ENCODE results near the gene RPH3AL.
"Not testable (repeated sequence)": the region's sequence is repeated elsewhere in the genome, so short reads cannot be mapped to it uniquely, and the experiment has no call there.

RPH3AL gene

DNA sequence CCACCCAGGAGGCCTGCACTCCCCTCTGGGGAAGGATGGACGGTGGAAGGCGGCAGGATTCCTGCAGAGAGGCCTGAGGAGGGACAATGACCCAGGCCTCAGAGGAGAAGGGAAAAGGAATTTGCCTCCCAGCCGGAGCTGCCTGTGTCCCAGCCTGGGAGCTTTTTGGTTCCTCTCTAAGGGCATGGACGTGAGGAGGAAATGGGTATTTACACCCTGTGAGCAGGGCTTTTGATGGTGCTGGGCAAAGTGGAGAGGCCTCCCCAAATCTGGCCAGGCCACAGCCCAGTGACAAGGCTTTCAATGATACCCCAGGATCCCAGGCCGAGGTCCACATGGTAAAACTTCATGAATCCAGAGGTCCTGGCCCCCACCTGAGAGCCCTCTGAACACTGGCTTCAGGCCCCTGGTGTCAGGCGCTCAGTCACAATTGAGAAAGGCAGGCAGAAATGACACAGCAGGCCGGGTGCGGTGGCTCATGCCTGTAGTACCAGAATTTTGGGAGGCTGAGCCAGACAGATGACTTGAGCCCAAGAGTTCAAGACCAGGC is 115.1 kb downstream of the RPH3AL start:
- DNase-seq (ENCODE audit: low read depth) = no peak

DNA sequence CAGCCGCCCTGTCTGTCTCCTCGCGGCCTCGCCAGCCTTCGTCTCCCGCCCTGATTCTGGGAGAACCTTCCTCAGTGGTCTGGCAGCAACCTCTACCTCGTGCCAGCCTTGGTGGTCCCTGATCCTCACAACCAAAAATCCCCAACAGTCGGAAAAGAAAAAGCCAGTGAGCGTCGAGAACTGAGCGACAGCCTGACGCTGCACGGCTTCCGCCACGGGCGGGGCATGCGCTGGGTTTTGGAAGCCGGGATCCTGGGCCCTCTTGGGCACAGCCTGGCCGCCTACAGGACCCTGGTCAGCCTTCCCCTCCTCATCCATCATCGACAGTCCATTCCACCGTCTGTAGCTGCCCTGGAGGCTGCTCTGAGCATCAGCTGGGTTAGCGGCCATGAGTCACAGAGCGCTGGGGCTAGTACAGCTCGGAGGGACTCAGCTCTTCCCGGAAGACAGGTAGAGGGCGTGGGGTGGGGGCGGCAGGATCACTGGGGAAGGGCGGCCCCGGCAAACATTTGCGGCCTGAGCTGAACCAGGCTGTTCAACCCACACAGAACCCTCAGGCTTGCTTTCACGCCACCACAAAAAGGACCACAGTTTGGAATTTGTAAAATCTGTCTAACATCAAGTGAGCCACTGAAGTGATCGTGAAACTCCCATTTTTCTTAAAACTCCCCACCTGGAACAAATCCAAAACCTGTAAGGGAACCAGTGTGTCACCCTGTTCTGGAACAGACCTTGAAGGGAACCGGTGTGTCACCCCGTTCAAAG is 115.8 kb downstream of the RPH3AL start:
- no peak for DNase-seq (ENCODE audit: low read depth)

DNA sequence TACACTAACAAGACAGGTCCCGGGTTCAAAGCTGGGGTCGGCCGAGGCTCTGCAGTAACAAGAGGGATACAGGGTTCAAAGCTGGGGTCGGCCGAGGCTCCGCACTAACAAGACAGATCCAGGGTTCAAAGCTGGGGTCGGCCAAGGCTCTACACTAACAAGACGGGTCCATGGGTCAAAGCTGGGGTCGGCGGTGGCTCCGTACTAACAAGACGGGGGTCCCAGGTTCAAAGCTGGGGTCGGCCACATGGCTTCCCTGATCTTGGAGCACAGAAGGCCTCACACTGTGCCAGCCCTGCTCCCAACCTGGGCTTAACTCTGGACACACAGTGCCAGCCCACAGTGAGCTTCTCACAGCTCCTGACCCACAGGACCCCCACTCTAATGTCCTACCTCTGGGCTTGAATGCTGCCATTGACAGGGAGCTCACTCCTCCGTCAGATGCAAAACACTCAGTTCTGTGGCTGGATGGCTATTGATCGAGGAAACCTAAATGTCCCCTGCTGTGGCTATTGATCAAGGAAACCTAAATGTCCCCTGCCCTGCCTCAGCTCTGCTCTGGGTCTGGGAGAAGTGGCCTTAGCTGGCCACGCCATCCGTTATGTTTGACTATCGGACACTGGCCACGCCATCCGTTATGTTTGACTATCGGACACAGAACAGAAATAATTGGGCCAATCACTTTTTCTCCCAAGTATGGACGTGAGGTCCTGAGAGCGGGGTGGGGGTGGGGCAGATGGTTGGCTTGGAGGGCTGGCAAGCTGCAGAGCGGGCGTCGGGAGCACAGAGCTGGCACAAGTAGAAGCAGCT is 116.6 kb downstream of the RPH3AL start:
- no peak for DNase-seq (ENCODE audit: low read depth)

DNA sequence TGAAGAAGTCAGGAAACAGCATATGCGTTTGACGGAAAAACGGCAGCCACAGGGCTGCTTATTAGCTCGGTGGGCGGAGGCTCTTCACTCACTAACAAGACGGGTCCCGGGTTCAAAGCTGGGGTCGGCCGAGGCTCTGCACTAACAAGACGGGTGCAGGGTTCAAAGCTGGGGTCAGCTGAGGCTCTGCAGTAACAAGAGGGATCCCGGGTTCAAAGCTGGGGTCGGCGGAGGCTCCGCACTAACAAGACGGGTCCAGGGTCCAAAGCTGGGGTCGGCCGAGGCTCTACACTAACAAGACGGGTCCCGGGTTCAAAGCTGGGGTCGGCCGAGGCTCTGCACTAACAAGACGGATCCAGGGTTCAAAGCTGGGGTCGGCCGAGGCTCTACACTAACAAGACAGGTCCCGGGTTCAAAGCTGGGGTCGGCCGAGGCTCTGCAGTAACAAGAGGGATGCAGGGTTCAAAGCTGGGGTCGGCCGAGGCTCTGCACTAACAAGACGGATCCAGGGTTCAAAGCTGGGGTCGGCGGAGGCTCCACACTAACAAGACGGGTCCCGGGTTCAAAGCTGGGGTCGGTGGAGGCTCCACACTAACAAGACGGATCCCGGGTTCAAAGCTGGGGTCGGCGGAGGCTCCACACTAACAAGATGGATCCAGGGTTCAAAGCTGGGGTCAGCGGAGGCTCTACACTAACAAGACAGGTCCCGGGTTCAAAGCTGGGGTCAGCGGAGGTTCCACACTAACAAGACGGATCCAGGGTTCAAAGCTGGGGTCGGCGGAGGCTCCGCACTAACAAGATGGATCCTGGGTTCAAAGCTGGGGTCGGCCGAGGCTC is 117.4 kb downstream of the RPH3AL start:
- DNase-seq (ENCODE audit: low read depth) = not testable (repeated sequence)

DNA sequence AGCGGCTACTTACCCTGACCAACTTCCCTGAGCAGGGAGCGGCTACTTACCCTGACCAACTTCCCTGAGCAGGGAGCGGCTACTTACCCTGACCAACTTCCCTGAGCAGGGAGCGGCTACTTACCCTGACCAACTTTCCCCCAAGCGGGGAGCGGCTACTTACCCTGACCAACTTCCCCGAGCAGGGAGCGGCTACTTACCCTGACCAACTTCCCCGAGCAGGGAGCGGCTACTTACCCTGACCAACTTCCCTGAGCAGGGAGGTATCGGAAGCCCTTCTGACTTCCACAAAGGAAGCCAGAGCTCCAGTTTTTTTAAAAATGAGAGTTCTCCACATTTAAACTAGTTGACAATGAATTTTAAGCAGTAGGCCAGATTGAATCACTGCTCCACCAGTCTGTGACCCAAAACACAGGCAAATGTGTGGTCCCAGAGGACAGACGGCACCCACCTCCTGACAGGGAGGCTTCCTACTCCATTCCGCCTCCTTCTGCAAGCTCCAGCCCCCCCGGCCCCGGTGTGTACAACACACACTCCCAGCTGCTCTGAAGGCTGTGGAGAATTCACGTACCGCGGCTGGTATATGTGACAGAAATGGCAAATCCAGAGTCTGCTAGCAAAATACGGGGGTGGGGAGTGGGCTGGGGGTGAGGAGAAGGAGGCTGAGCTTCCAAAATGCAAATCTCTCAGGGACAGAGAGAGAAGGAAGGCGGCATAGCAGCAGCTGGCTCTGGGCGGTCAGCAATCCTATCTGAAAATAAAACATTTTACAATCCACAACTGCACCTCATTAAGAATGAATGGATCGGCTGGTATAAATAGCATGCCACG is 118.2 kb downstream of the RPH3AL start:
- DNase-seq (ENCODE audit: low read depth) = not testable (repeated sequence)

DNA sequence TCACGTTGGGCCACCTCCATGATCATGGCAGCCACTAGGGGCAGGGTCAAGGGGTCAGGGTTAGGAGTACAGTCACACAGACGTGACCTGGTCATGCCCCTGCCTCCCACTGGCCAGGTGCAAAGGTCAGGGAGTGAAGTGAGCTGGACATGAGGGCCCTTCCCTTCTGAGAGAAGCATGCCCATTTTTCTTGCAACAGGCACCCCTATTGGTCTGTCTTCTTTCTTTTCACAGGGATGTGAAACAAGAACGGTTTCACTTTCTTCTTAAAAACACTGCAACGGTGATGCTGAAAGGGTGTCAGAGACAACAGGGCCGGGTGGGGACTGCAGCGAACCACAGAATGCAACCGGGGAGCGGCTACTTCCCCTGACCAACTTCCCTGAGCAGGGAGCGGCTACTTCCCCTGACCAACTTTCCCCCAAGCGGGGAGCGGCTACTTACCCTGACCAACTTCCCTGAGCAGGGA is 119.1 kb downstream of the RPH3AL start:
- DNase-seq (ENCODE audit: low read depth) = no peak

DNA sequence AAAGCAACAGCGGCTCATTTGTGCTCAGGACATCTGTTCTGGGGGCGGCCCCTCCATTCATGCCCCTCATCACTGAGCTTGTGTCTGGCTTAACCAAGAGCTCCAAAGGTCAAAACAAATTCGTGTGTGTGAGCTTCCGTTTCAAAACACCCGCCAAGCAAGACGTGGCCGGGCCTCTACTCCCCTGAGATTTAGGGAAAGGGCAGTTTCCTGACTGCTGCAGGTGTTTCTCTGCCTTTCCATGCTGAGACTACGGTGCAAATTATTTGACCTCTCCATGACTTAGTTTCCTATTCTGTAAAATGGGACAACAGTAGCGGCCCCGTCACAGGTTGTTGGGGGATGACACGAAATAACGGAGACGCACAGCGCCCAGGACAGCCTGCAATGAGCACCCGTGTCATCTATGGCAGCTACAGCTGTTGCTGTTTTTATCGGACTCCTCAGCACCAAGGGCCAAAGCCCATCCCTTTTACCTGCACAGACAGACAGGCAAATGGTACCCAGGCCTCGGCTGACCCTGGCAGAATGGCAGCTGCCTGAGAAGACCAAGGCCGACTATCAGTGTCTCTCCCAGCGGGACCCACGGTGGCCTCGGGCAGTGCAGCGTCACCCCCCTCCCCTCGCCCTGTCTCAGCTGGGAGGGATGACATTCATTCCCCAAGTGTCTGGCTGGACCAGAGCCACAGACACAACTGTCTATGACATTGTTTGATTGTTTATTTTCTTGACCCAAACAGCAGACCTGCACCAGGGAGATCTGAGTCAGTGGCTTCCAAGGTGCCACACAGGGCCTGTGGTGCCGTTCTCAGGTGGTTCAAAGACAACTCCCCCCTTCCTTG is 120.4 kb downstream of the RPH3AL start:
- DNase-seq (ENCODE audit: low read depth) = no peak

DNA sequence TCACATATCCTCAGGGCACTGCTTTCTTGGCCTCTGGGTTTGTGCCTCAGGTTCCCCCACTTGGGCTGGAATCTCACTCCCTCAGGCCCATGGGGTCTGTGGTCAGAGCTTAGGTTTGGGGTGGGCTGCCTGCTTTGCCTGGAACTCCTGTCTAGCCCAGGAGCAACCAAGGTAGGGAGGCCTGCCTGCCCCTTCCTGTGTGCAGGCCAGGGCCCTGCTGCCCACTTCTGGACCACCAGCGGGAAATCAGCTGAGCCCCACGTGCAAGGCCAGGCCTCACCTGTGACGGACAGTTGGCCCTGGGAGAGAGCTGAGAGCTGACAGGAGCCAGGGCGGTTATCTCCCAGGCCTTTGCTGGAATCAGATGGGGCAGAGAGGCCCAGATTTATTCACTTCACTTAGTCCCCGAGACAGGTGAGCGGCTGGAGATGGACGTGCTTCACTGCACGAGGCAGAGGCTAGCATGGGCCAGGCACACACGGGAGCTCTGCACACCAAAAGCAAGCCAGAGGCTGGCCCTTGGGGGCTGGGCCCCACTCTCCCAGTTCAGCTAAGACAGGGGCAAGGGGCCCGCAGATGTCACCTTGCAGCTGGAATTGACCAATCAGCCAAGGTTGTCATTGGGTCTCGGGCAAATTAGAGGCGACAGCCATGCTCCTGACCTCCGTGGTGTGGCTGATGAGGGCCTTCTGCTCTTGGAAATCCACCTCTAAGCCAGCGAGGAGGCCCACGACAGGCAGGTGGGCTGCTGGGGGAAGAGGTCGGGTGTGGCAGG is 121.2 kb downstream of the RPH3AL start:
- no peak for DNase-seq (ENCODE audit: low read depth)

DNA sequence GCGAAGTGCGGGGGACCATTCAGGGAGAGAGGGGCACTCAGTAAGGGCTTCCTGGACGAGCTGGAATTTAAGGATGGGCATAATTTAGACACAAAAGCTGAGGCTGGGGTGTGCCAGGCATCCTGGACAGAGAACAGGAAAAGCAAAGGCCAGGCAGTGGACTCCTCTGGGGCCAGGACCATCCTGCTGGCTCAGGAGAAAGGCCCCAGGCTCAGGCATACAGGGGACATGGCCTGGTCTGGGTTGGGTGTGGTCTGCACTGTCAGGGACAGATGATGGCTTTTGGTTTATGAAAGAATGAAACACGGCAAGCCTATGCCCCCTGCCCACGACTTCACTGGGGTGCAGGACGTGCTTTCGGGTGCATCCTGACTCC is 122.2 kb downstream of the RPH3AL start:
- DNase-seq (ENCODE audit: low read depth) = no peak

DNA sequence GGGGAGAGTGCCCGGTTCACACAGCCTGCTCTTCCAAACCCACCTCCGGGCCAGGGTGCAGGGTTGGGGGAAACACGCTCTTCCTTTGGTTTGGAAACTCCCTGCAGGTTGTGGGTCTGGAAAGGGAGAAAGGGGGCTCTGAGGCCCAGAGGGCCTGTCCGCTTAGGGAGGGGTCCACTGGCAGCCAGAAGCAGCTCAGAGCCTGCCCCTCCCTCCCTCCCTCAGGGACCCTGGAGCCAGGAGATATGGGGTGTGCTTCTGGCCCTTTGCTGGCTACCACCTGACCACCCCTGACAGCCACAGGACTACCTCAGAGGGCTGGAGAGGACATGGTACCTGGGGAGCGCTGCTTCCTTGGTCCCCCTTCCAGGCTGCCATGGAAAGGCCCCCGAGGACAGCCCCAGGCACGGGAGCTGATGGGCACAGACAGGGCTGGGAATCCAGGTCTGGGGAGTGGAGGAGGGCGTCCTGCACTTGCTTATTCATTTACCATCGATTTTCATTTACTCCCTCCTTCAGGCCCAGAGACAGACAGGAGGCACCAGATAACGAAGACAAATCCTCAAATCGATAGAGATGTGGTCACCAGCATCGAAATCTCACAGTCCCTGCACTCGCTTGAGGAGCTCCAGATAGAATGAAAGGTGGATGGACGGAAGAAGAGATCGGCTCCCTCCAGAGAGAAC is 122.8 kb downstream of the RPH3AL start:
- no peak for DNase-seq (ENCODE audit: low read depth)

DNA sequence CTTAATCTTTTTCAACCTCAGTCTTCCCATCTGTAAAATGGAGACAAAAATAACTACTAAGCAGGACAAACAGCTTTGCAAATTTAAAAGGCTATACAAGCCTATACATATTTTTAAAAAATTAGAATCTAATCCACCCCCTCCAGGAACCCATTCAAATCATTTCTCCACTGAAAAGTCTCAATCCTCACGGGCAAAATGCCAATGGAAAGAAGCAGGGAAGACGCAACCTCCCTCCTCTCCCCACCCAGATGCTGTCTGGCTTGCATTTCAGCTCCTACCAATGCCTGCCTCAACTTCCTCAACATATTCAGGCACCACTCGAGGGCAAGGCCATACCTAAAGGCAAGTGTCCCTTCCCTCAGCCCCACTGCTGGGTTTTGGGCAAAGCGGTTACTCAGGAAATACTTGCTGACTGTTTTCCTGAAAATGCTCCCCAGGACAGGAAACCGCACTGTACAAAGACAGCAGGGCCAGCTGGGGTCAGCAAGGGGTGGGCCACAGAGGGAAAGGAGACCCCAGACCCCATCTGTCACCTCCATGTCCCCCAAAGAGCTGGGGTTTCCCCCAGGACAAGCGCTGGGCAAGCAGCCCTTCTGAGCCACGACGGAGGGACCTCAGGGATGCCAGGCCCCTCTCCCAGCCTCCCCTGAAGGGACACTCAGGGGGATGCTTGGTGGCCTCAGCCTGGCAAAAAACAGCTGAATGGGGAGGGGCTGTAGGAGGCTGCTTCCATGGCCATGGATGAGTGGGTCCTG is 123.5 kb downstream of the RPH3AL start:
- no peak for DNase-seq (ENCODE audit: low read depth)

DNA sequence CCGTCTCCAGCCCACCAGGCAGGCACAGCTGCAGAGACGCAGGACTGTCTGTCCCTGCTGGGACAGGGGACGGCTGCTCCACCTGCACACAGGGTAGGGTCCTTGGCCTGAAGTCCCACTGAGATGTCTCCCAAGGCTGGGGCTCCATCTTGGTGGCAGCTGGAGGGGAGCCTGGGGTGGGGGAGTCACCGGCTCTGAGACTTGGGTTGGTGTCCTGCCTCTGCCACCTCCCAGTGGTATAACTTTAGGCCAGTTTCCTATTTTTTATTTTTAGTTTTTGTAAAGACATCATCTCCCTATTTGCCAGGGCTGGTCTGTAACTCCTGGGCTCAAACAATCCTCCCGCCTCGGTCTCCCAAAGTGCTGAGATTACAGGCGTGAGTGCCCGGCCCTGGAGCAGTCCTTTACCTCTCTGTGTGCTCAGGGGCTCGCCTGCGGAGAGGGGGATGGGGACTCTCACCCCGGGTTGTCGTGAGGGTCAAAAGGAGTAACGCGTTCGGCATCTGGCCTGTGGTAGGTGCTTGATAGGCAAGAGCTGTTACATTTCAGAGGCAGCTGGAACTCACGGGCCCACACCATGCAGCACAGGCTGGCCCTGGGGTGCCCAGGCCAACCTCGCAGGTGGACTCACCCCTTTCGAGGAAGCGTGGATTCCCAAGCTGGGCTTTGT is 124.5 kb downstream of the RPH3AL start:
- no peak for DNase-seq (ENCODE audit: low read depth)

DNA sequence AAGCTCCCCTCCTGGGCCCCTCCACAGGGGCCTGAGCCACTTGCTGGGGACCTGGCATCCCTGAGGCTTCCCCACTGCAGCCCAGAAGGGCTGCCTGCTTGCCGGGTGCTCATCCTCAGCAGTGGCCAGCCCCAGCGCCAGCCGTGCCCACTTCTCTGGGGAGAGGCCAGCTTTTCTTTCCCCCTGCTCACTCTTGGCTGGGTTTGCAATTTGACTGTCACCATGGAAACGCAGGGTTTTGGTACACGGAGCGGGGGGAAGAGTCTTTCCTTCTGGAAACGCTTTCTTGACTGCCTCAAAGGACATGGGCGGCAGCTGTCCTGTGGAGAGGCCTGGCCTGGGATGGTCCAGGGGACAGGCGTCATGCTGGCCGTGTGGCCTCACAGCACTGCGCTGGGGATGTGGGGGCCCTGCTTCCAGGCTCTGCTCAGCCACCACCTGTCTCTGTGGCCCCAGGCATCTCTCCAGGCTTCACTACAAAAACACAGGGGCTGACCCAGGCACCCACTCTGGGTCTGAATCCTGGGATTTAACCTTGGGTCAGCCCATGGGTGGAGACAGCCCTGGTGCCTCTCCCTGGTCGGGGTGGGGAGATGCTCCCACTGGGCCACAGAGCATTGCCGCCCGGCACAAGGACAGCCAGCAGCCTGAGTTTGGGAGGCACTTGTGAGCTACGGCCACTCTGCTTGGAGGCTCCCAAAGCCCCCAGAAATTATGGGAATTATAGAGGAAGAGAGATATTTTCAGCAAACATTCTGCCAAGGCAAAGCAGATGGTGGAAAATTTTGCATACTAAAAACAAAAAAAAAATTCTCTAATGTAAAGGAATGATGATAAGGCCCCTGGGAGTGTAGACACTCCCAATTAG is 125.3 kb downstream of the RPH3AL start:
- no peak for DNase-seq (ENCODE audit: low read depth)

DNA sequence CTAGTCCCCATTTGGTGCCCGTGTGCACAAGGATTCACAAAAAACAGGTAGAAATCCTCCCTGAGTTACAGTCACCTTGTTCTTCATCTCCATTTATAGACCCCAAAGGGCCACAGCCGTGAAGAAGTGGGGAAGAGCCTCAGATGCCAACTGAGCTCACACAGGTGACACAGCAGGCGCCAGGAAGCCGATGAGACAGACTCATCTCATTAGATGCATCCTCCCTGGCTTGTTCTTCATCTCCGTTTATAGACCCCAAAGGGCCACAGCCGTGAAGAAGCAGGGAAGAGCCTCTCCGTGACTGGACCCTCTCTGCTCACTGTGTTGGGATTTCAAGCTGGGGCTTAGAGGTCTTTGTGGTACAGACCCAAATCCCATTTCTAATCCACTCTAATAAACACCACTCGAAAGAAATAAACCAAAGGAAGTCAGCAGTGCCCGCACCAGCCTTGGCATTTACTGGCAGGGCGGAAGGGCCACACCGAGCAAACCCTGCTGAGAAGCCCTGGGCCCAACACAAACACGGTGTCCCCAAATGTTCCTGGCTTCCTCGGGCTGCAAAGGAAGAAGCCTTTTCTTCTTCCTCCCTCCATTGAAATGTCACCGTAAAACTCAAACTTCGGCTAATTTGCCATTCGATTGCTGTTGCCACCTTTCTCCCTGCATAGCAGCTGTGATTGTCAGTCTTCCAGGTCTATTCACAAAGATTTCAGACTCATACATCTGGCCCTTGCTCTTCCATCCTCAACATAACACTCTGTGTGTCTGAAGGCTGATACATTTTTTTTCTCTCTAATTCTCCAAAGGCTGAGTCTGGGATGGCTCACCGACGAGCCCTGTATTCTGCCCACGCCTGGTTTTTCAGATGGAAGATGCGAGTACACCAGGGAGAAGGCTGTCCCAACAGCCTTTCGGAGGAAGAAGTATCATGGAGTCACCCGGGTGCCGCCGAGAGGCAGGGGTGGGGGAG is 126.2 kb downstream of the RPH3AL start:
- DNase-seq (ENCODE audit: low read depth) = no peak

DNA sequence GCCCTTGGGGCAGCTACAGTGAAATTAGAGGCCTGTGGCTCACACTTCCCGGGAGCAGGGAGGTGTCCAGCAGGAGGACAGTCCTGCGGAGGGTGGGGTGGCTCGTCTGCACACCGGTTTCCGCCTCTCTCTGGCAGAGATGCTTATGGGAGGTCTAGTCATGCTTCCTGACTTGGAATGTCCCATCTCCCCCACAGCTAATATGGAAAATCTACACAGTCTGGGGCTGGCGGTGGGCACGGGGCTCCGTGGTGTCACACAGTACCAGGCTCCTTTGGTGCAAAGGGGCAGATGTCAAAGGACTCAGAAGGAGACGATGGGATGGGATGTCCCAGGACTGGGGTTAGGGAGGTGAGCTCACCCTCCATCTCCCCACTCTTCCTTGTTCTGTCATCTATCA is 127.1 kb downstream of the RPH3AL start:
- DNase-seq (ENCODE audit: low read depth) = no peak
